ENCODE measurements around the gene CCDC7. TPM values are rescaled to one million over a fixed set of nuclear protein-coding genes. Genes with fewer than 3 reads are reported as not detected.
"Not testable (repeated sequence)": the region's sequence is repeated elsewhere in the genome, so short reads cannot be mapped to it uniquely, and the experiment has no call there.

CCDC7 gene
- total RNA-seq, 1 experiment from 2014 or later = 3.6 TPM

- DNase-seq (ENCODE audit: low spot score) = no peak
Observed at GRCh38 chr10:32538256-32538655, 92.3 kb downstream of the CCDC7 start.

GRCh38 chr10:32540691-32541470, 94.9 kb downstream of the CCDC7 start:
- in situ Hi-C loops (cut with HindIII; ENCODE audit: low sequenced_read_pairs) = no loop called here
- no peak for DNase-seq (ENCODE audit: low spot score)

More at GRCh38 chr10:32538256-32538655, 92.3 kb downstream of the CCDC7 start:
- in situ Hi-C loops (cut with HindIII; ENCODE audit: low sequenced_read_pairs) = no loop called here

- in situ Hi-C loops (cut with HindIII; ENCODE audit: low sequenced_read_pairs) = no loop called here
- DNase-seq (ENCODE audit: low spot score) = no peak
Observed at GRCh38 chr10:32548208-32548607, 102.3 kb downstream of the CCDC7 start.

GRCh38 chr10:32556783-32557395, 110.9 kb downstream of the CCDC7 start:
- in situ Hi-C loops (cut with HindIII; ENCODE audit: low sequenced_read_pairs) = no loop called here

GRCh38 chr10:32562695-32563094, 116.8 kb downstream of the CCDC7 start:
- DNase-seq (ENCODE audit: low spot score); in situ Hi-C loops (cut with HindIII; ENCODE audit: low sequenced_read_pairs): not testable (repeated sequence)

More at GRCh38 chr10:32556783-32557395, 110.9 kb downstream of the CCDC7 start:
- no peak for DNase-seq (ENCODE audit: low spot score)

GRCh38 chr10:32577448-32577847, 131.5 kb downstream of the CCDC7 start:
- no peak for DNase-seq (ENCODE audit: low spot score)
- in situ Hi-C loops (cut with HindIII; ENCODE audit: low sequenced_read_pairs) = no loop called here

- no peak for DNase-seq (ENCODE audit: low spot score)
- in situ Hi-C loops (cut with HindIII; ENCODE audit: low sequenced_read_pairs) = no loop called here
Observed at GRCh38 chr10:32582946-32583345, 137.0 kb downstream of the CCDC7 start.

- in situ Hi-C loops (cut with HindIII; ENCODE audit: low sequenced_read_pairs); DNase-seq (ENCODE audit: low spot score): not testable (repeated sequence)
Observed at GRCh38 chr10:32598022-32598421, 152.1 kb downstream of the CCDC7 start.

- no peak for DNase-seq (ENCODE audit: low spot score)
- in situ Hi-C loops (cut with HindIII; ENCODE audit: low sequenced_read_pairs) = no loop called here
Observed at GRCh38 chr10:32600317-32600716, 154.4 kb downstream of the CCDC7 start.

- DNase-seq (ENCODE audit: low spot score); in situ Hi-C loops (cut with HindIII; ENCODE audit: low sequenced_read_pairs): not testable (repeated sequence)
Observed at GRCh38 chr10:32601562-32601961, 155.6 kb downstream of the CCDC7 start.

GRCh38 chr10:32605787-32606186, 159.8 kb downstream of the CCDC7 start:
- no peak for DNase-seq (ENCODE audit: low spot score)
- in situ Hi-C loops (cut with HindIII; ENCODE audit: low sequenced_read_pairs) = no loop called here

GRCh38 chr10:32610543-32610942, 164.6 kb downstream of the CCDC7 start:
- DNase-seq (ENCODE audit: low spot score); in situ Hi-C loops (cut with HindIII; ENCODE audit: low sequenced_read_pairs): not testable (repeated sequence)

GRCh38 chr10:32616438-32616837, 170.5 kb downstream of the CCDC7 start:
- in situ Hi-C loops (cut with HindIII; ENCODE audit: low sequenced_read_pairs) = no loop called here
- no peak for DNase-seq (ENCODE audit: low spot score)

- DNase-seq (ENCODE audit: low spot score) = no peak
- in situ Hi-C loops (cut with HindIII; ENCODE audit: low sequenced_read_pairs) = no loop called here
Observed at GRCh38 chr10:32618482-32618881, 172.5 kb downstream of the CCDC7 start.

- no peak for DNase-seq (ENCODE audit: low spot score)
- in situ Hi-C loops (cut with HindIII; ENCODE audit: low sequenced_read_pairs) = no loop called here
Observed at GRCh38 chr10:32621969-32622368, 176.0 kb downstream of the CCDC7 start.

- in situ Hi-C loops (cut with HindIII; ENCODE audit: low sequenced_read_pairs) = no loop called here
- DNase-seq (ENCODE audit: low spot score) = no peak
Observed at GRCh38 chr10:32622409-32622808, 176.5 kb downstream of the CCDC7 start.

GRCh38 chr10:32627183-32627582, 181.2 kb downstream of the CCDC7 start:
- DNase-seq (ENCODE audit: low spot score) = no peak
- in situ Hi-C loops (cut with HindIII; ENCODE audit: low sequenced_read_pairs) = no loop called here

GRCh38 chr10:32629910-32630309, 184.0 kb downstream of the CCDC7 start:
- in situ Hi-C loops (cut with HindIII; ENCODE audit: low sequenced_read_pairs) = no loop called here

GRCh38 chr10:32646535-32646934, 200.6 kb downstream of the CCDC7 start:
- in situ Hi-C loops (cut with HindIII; ENCODE audit: low sequenced_read_pairs) = no loop called here
- no peak for DNase-seq (ENCODE audit: low spot score)

More at GRCh38 chr10:32629910-32630309, 184.0 kb downstream of the CCDC7 start:
- no peak for DNase-seq (ENCODE audit: low spot score)

- in situ Hi-C loops (cut with HindIII; ENCODE audit: low sequenced_read_pairs) = no loop called here
- no peak for DNase-seq (ENCODE audit: low spot score)
Observed at GRCh38 chr10:32650246-32650655, 204.3 kb downstream of the CCDC7 start.
